Retinal pigment epithelial cell (primary cell): ENCODE results near the gene DEGS2.

ENCODE experiments used
- DNase-seq: peaks from one replicate; pipeline ENCODE4 v3.0.0-alpha.2; 2010; ENCODE audit warnings: low read depth
- H3K4me3 ChIP-seq: 2 replicates; pipeline ENCODE4 v1.5.1; 2011; ENCODE audit warnings: mild to moderate bottlenecking, low read length, control low read depth, moderate library complexity
- TF ChIP-seq, protein P1 (sequence below): conservative IDR thresholded peaks from 2 replicates; pipeline ENCODE4 v1.5.1; 2011; ENCODE audit warnings: low read depth, low read length, control low read depth, inconsistent platforms

Gene DEGS2

DNA sequence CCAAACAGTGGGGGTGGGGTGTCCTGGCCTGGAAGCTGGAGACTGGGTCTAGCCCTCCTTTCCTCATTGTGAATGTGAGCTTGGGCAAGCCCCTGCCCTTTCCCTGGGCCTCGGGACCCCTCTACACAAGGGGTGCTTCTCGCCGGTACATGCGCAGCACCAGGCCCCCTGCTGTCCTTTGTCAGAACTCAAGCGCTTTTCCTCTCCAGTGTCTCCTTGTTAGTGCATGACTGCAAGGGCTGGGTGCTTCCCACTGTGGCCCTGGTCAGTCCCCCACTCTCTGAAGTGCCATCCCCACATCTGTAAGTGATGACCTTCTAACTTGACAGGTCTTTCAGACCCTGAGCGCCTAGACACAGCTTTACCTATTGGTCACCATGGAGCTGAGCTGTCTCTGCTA is 44.2 kb downstream of the DEGS2 start:
- no peak overlapping the region for H3K4me3 ChIP-seq
- TF ChIP-seq, protein P1, sequence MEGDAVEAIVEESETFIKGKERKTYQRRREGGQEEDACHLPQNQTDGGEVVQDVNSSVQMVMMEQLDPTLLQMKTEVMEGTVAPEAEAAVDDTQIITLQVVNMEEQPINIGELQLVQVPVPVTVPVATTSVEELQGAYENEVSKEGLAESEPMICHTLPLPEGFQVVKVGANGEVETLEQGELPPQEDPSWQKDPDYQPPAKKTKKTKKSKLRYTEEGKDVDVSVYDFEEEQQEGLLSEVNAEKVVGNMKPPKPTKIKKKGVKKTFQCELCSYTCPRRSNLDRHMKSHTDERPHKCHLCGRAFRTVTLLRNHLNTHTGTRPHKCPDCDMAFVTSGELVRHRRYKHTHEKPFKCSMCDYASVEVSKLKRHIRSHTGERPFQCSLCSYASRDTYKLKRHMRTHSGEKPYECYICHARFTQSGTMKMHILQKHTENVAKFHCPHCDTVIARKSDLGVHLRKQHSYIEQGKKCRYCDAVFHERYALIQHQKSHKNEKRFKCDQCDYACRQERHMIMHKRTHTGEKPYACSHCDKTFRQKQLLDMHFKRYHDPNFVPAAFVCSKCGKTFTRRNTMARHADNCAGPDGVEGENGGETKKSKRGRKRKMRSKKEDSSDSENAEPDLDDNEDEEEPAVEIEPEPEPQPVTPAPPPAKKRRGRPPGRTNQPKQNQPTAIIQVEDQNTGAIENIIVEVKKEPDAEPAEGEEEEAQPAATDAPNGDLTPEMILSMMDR: no peak
- no peak for DNase-seq

DNA sequence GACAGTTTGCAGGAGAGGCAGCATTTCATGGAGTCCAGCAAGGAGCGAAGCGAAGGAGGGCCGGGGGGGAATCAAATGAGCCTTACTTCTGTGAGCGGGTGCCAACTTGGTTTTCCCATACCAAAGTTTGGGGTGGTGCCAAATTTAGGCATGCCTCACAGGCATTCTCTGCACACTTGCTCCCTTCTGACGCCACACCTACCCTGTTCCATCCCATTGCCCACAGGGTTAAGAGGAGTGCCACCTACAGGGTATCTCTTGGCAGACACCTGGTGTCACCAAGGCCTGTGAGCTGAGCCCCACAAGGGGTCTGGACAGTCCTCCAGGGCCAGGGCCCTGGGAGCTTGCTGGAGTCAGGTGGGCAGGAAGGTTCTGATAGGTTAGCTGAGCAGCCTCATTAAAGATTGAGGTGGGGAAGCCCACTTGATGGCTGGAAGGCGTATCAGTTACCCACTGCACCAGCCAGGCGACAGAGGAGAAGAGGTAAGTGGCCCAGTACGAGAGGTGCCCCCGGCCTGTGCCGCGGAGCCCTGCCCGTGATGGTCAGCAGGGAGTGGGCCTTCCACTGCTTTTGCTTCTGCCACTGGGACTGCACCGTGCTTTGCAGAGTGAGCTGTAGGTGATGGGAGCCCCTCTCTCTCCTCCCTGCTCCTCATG is 45.2 kb downstream of the DEGS2 start:
- no peak for DNase-seq
- no peak overlapping the region for H3K4me3 ChIP-seq
- TF ChIP-seq, protein P1: no peak

DNA sequence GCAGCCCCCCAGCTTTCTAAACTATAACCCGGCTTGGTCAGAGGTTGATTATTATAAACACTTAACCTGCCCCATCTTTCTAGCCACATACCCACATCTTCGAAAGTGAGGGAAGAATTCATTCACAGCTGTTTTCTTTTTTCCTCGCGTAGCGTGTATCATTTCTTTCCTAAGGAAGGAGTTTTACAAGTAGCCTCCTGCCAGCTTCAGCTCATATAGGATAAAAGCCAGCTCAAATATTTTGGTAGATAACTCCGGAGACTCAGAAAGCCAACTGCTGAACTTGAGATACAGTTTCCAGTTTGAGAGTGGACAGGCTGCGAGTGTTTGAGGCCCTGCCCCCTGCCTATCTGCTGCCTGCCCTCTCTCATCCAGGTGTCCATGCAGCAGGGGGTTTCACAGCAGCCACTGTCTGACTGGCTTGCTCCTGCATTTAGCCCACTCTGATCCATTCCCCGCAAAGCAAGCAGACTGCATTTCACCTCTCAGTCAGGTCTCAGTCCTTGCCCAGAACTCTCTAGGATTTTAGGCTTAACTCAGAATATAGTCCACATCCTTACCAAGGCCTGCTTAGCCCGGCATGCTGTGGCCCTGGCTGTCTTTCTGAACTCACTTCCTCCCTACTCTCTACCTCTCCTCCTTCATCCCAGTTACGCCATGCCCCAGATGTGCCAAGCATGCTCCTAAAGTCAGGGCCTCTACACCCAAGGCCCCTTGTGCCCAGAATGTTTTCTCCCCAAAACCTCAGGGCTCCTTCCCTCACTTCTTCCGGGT is 47.3 kb downstream of the DEGS2 start:
- no peak for DNase-seq
- H3K4me3 ChIP-seq: no peak overlapping the region
- TF ChIP-seq, protein P1: no peak

DNA sequence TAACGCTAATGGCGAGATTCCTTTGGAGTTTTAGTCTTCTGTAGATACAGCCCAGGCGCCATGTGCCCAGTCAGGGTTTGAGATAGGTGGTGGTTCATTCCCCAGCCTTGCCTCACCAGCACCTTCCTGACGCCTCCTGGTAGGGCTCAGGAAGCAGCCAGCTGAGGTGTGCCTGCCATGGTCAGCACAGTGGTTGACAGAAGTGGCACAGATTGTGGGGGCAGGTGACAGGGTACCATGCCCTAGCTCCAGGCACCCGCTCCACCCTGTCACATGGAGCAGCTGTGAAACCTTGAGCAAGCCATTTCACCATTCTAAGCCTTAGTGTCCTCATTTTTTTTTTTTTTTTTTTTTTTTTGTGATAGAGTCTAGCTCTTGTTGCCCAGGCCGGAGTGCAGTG is 48.6 kb downstream of the DEGS2 start:
- TF ChIP-seq, protein P1: no peak
- no peak for DNase-seq
- H3K4me3 ChIP-seq: no peak overlapping the region

DNA sequence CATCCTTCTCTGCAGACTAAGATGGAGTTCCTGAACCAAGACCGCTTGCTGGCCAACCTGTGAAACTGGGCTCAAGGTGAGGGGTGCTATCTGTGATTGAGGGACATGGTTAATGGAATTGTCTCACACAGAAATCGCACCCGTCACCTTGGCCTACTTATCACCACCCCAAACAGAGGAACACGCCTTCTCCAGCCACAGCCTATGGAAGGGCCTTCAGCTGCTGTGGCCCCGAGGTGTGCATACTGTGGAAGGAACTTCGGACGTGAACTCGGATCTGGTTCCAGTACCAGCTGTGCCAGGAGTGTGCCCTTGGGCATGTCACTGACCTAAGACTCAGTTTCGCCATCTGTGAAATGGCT is 49.9 kb downstream of the DEGS2 start:
- TF ChIP-seq, protein P1: no peak
- H3K4me3 ChIP-seq: no peak overlapping the region
- no peak for DNase-seq

DNA sequence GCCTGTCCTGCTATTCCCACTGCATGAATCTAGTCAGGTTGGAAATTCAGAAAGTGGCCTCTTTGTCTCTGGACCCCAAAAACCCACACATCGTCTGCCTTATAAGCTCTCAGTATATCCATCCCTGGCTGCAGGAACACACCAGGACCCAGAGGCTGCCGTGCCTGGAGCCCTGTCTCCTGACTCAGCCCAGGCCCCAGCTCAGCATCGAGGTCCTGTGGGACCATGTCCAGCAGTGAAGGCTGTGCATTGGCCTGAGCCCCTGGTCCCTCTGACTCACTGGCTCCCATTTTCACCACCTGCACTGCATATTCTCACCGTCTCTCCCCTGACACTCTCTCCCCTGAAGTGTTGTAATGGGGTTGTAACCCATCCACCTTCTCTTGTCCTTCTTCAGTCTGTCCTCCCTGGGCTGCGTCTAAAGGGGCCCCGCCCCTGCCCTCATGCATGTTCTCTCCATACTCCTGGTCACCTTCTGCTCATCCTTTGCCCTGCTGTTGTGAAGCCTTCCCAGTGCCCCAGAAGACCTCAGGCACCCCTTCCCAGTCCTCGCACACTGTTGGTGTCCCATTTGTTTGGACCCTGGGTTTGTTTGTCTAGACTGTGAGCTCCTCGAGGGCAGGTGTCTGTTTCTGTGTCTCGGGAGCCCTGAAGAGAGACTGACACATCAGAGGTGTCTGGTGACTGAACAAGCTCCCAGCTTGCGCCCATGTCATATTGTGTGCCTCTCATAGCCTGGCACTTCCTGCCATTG is 50.4 kb downstream of the DEGS2 start:
- no peak for DNase-seq
- H3K4me3 ChIP-seq: no peak overlapping the region
- TF ChIP-seq, protein P1: no peak
